ENCODE measurements around the gene TMPRSS13. TPM values are rescaled to one million over a fixed set of nuclear protein-coding genes. Genes with fewer than 3 reads are reported as not detected.

The TMPRSS13 gene
- total and polyA plus RNA-seq, 9 of the 15 experiments (the other 6 are each of a cell fraction or from before 2014, with no cell fraction given): 0.11 to 0.29 (median 0.15) TPM

- TF ChIP-seq CBFA2T2 (conservative IDR thresholded peaks at IDR 0.05) (no peak), MLLT1 (IDR thresholded peaks at IDR 0.05) (peak; percentile 51; a peak in 2 of 4 replicates), E2F6 (IDR thresholded peaks at IDR 0.05; ENCODE audit: borderline replicate concordance in 1 of 2, extremely low read depth in 1 of 2, insufficient read depth in 1 of 2, insufficient read length in 1 of 2, low read depth in 1 of 2, low read length in 1 of 2, poor library complexity in 1 of 2, severe bottlenecking in 1 of 2) (peak; percentile 40 to 75), PCBP2 (IDR thresholded peaks at IDR 0.05; ENCODE audit: low read depth, low read length, poor library complexity, severe bottlenecking) (no peak), CBX8 (IDR thresholded peaks at IDR 0.05; ENCODE audit: borderline replicate concordance, extremely low read depth, low read depth, low read length, poor library complexity, severe bottlenecking) (no peak), ZBTB11 (CRISPR knock-in tag; IDR thresholded peaks at IDR 0.05) (no peak; a peak in 1 of 6 replicates), TCFL5 (CRISPR knock-in tag; conservative IDR thresholded peaks at IDR 0.05) (no peak), ZFP91 (CRISPR knock-in tag; IDR thresholded peaks at IDR 0.05) (0 out of 2 replicates have a peak, but pooled peaks have one; percentile 10), ZNF507 (tag; conservative IDR thresholded peaks at IDR 0.05) (no peak), ZNF24 (IDR thresholded peaks at IDR 0.05) (peak; percentile 99), CREB3 (tag; conservative IDR thresholded peaks at IDR 0.05; ENCODE audit: low read depth) (0 out of 2 replicates have a peak, but pooled peaks have one; percentile 18), NRF1 (conservative IDR thresholded peaks at IDR 0.05 in 1 of 2, IDR thresholded peaks at IDR 0.05 in 1 of 2) (peak; percentile 87 to 90), SNIP1 (IDR thresholded peaks at IDR 0.05; ENCODE audit: low read depth) (no peak), GATAD2B (IDR thresholded peaks at IDR 0.05; ENCODE audit: borderline replicate concordance) (no peak)
Observed at GRCh38 chr11:117907276-117908108, 21.7 kb downstream of the TMPRSS13 start (continued).

Data from K562 (cell line).